OCI-LY7 (cell line): Measurements from ENCODE around the gene CPD. TPM values are rescaled to one million over a fixed set of nuclear protein-coding genes. Genes with fewer than 3 reads are reported as not detected.

ENCODE experiments used
- BruUV-seq: library from RNA; stranded (reverse); fragments of 400-500 nt; replicated peaks from 2 replicates; lab custom pipeline; 2021; lab: Mats Ljungman, UMichigan
- CTCF ChIA-PET: fragments of 300-600 bp; sonication (Branson Sonifier 250); formaldehyde crosslinking; loops from one replicate; lab custom pipeline; 2022; ENCODE audit warnings: antibody characterized with exemption; ENCODE audit not compliant: unreplicated experiment; lab: Charles Lee
- POLR2A ChIA-PET: fragments of 300-600 bp; sonication (Branson Sonifier 250); formaldehyde crosslinking; loops from one replicate; lab custom pipeline; 2022; ENCODE audit warnings: antibody characterized with exemption; lab: Charles Lee
- DNase-seq: peaks from one replicate; pipeline ENCODE4 v3.0.0-alpha.2; 2015; ENCODE audit warnings: low spot score
- H2AFZ ChIP-seq: fragments of 200-600 bp; sonication (generic), shearing (Covaris generic); 2 replicates; pipeline ENCODE4 v1.6.1; 2014; ENCODE audit warnings: mild to moderate bottlenecking, antibody characterized with exemption, low read length, moderate library complexity
- H3K27ac ChIP-seq: fragments of 200-600 bp; sonication (generic); 2 replicates; pipeline ENCODE4 v1.5.1; 2014; ENCODE audit warnings: mixed run types, low read depth, mild to moderate bottlenecking, moderate library complexity, low read length, inconsistent platforms; ENCODE audit not compliant: poor library complexity, severe bottlenecking
- H3K36me3 ChIP-seq: fragments of 200-600 bp; sonication (generic); 2 replicates; pipeline ENCODE4 v1.6.1; 2014; ENCODE audit warnings: mild to moderate bottlenecking, antibody characterized with exemption, low read length, moderate library complexity, mixed read lengths; ENCODE audit not compliant: insufficient read depth
- H3K4me1 ChIP-seq: fragments of 200-600 bp; sonication (generic); 2 replicates; pipeline ENCODE4 v1.5.1; 2014; ENCODE audit warnings: mild to moderate bottlenecking, low read length; ENCODE audit not compliant: insufficient read depth, poor library complexity, severe bottlenecking
- H3K4me2 ChIP-seq: fragments of 200-600 bp; sonication (generic); 2 replicates; pipeline ENCODE4 v1.6.1; 2014; ENCODE audit warnings: mild to moderate bottlenecking, low read length
- H3K4me3 ChIP-seq: fragments of 200-600 bp; sonication (generic); 2 replicates; pipeline ENCODE4 v1.5.1; 2014; ENCODE audit warnings: mild to moderate bottlenecking, low read depth, low read length; ENCODE audit not compliant: poor library complexity, severe bottlenecking
- H3K79me2 ChIP-seq: fragments of 200-600 bp; sonication (generic); 2 replicates; pipeline ENCODE4 v1.6.1; 2016; ENCODE audit warnings: low read depth, mild to moderate bottlenecking, low read length, moderate library complexity, mixed read lengths; ENCODE audit not compliant: insufficient read depth
- H3K9me2 ChIP-seq: fragments of 200-600 bp; sonication (generic); 2 replicates; pipeline ENCODE4 v1.6.1; 2016; ENCODE audit warnings: mild to moderate bottlenecking, low read length, mixed read lengths; ENCODE audit not compliant: insufficient read depth
- H3K9me3 ChIP-seq: fragments of 200-600 bp; sonication (generic); 2 replicates; pipeline ENCODE4 v1.6.1; 2014; ENCODE audit warnings: mild to moderate bottlenecking, mixed run types, low read length, mixed read lengths
- H4K20me1 ChIP-seq: fragments of 200-600 bp; sonication (generic); 2 replicates; pipeline ENCODE4 v1.6.1; 2014; ENCODE audit warnings: mild to moderate bottlenecking, antibody characterized with exemption, low read length, moderate library complexity, mixed read lengths; ENCODE audit not compliant: insufficient read depth
- EZH2phosphoT487 ChIP-seq: fragments of 200-600 bp; sonication (generic); IDR thresholded peaks from 2 replicates; pipeline ENCODE4 v1.6.1; 2018; ENCODE audit warnings: low read depth, borderline replicate concordance, mild to moderate bottlenecking, mixed run types, antibody characterized with exemption, low read length, moderate library complexity, mixed read lengths
- intact Hi-C: fragments of 100-400 bp; cut with micrococcal nuclease; formaldehyde crosslinking; loops from one replicate; pipeline ENCODE4 v1.10.0; 2022; ENCODE audit not compliant: unreplicated experiment
- total RNA-seq, 2 experiments: library from RNA; depleted of rRNA in 1 of 2; stranded (reverse); fragments of >200 nt in 1 of 2; shearing (Covaris generic) in 1 of 2; gene quantifications; 2 replicates each; pipeline ENCODE4 v1.2.3, GENCODE V29; 2014 to 2022
- TF ChIP-seq, protein P1 (sequence below): fragments of 200-600 bp; sonication (generic); conservative IDR thresholded peaks from 2 replicates; pipeline ENCODE4 v1.5.1; 2014; ENCODE audit warnings: mild to moderate bottlenecking, antibody characterized with exemption, low read length, moderate library complexity, mixed read lengths

The CPD gene
- total RNA-seq, 2 experiments from 2014 or later, result 16.4 to 24.0 TPM

DNA sequence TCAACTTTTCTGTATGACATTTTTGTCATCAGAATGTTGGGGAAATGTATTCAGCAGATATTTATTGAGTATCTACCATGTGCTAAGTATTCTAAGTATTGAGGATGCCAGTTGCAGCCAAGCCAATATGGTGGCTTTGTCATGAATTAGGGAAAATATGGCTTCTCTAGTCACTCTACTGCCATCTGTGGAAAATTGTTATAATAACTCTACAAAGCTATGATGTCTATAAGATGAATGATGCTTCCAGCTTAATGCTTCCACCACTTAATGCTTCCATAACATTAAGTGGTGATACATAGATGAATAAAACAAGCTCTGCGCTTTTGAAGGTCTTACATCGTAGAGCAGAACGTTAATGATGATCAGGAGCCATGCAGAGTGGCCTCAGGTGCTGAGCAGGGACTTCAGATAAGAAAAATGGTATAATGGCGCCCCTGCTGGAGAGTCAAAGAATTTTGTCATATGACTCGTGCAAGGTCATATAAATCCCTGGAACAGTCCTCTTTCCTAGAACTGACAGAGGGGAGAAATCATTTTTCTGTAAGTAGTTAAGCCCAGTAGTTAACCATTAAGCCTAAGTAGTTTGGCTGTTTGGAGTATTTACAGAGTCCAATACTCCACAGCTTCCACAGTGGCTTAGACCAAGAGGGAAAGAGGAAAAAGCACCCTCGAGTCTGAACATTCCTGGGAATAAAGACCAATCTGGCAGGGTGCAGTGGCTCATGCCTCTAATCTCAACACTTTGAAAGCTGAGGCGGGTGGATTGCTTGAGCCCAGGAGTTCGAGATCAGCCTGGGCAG, 42.2 kb upstream of the CPD start:
- H2AFZ ChIP-seq, result peak overlapping the region; percentile 23; the same call in 1 of the 2 replicates
- H3K9me3 ChIP-seq, result no peaks in the 10 kb centered on the region
- POLR2A ChIA-PET, result interaction anchor here (0.9 kb wide), 1 partner anchor 52 kb away, joined by 4 read pairs; no protein-coding TSS in a partner anchor
- intact Hi-C loops, result loop anchor here (1.0 to 2.0 kb wide), 3 partner anchors 38 to 232 kb away; no protein-coding TSS in a partner anchor
- peak overlapping the region; percentile 35 for H3K4me2 ChIP-seq
- BruUV-seq, result no TSS peak
- peak; percentile 80 for DNase-seq
- no peaks in the 10 kb centered on the region for H4K20me1 ChIP-seq
- no peak overlapping the region for H3K4me3 ChIP-seq
- no peaks in the 10 kb centered on the region for H3K79me2 ChIP-seq
- no peaks in the 10 kb centered on the region for H3K9me2 ChIP-seq
- CTCF ChIA-PET, result interaction anchor here (0.5 to 1.1 kb wide), 7 partner anchors 10 to 231 kb away, joined by 3 to 10 read pairs (median 3); no protein-coding TSS in a partner anchor
- H3K27ac ChIP-seq, result no peak overlapping the region
- TF ChIP-seq, protein P1, sequence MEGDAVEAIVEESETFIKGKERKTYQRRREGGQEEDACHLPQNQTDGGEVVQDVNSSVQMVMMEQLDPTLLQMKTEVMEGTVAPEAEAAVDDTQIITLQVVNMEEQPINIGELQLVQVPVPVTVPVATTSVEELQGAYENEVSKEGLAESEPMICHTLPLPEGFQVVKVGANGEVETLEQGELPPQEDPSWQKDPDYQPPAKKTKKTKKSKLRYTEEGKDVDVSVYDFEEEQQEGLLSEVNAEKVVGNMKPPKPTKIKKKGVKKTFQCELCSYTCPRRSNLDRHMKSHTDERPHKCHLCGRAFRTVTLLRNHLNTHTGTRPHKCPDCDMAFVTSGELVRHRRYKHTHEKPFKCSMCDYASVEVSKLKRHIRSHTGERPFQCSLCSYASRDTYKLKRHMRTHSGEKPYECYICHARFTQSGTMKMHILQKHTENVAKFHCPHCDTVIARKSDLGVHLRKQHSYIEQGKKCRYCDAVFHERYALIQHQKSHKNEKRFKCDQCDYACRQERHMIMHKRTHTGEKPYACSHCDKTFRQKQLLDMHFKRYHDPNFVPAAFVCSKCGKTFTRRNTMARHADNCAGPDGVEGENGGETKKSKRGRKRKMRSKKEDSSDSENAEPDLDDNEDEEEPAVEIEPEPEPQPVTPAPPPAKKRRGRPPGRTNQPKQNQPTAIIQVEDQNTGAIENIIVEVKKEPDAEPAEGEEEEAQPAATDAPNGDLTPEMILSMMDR, result peak; percentile 100
- TF ChIP-seq EZH2phosphoT487, result no peak
- H3K36me3 ChIP-seq, result no peaks in the 10 kb centered on the region
- H3K4me1 ChIP-seq, result peaks cover 10% of the 10 kb centered on the region

DNA sequence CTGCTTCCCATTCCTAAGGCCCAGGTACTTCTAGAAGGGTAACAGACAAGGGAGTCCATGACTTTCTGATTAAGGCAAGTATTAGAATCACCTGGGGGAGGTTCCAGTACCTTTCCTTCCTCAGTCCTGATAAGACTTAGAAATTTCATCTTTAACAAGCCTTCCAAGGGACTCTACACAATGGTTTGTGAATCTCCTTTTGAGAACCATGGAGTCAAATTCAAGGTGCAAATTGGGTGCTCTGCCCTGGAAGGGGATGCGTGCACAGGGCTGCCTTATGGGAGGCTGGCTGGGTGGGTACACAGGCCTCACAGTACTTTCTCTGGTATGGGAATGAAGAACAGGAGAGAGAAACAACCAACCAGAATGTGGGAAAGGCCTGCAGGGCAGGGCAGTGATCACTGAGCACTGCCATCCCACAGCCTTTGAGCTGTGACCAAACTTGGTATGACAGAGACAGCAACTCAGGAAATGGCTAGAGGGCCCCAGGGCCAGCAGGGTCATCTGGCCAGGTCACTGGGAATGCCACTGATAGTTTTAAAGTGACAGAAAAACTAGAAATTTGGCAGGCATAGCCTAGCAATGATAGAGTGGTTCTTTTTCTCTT, 41.2 kb upstream of the CPD start:
- Histone ChIP-seq H3K9me3 (no peaks in the 10 kb centered on the region), H2AFZ (no peak overlapping the region), H4K20me1 (no peaks in the 10 kb centered on the region), H3K4me1 (peaks cover 2% of the 10 kb centered on the region), H3K27ac (no peak overlapping the region), H3K79me2 (no peaks in the 10 kb centered on the region), H3K36me3 (no peaks in the 10 kb centered on the region), H3K4me2 (no peak overlapping the region), H3K9me2 (no peaks in the 10 kb centered on the region), H3K4me3 (no peak overlapping the region)
- ChIA-PET POLR2A (no interaction called here), CTCF (no interaction called here)
- intact Hi-C loops, result loop anchor here (2.0 kb wide), 1 partner anchor 39 kb away; no protein-coding TSS in a partner anchor
- TF ChIP-seq EZH2phosphoT487, result no peak
- TF ChIP-seq, protein P1, result no peak
- DNase-seq, result no peak
- BruUV-seq, result no TSS peak
